ENCODE data around the gene CEL.

The CEL gene

DNA sequence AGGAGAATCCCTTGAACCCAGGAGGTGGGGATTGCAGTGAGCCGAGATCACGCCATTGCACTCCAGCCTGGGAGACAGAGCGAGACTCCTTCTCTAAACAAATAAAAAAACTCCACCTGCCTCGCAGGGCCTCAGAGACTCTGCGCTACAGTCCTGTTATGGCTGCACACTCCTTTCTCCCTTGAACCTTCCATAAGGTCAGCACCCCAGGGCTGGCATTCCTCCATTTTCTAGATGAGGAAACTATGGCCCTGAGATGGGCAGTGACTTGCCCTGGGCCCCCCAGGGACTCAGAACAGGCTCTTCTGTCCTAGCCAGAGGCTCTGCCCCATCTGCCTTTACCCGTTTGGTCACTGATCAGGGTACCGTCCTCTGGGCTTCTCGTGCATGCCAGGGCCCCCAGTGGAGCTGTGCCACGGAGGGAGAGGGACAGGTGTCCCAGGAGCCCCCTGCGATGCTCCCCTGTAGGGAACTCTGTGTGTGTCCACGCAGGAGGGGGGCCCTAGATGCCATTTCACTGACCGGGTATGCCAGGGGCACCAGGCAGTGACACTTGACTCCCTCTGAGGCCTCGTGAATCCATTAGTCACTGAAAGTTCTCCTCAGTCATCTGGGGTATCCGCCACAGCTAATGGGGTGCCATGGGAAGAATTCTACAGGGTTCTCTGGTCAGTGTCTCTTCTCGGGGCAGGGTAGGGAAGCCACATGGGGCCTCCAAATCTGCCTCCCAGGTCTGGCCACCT lies 43.1 kb downstream of the CEL start:
- no peak for DNase-seq (ENCODE audit: low read depth)

DNA sequence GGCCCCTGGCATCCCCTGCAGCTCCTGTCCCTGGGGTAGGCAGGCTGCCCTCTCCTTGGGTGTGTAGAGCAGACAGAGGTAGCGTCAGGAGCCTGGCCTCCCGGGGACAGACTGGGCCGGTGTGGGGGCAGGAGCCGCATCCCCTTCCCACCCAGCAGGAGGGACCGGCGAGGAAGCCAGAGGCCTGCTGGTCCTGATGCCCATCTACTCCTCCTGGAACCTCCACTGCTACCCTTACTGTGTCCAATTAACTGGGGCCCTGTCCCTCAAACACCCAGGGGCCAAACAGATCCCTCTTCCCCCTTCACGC lies 43.6 kb downstream of the CEL start:
- no peak for DNase-seq (ENCODE audit: low read depth)
- no peak overlapping the region for H3K4me3 ChIP-seq (ENCODE audit: low read depth, low read length)
- TF ChIP-seq, protein P1, sequence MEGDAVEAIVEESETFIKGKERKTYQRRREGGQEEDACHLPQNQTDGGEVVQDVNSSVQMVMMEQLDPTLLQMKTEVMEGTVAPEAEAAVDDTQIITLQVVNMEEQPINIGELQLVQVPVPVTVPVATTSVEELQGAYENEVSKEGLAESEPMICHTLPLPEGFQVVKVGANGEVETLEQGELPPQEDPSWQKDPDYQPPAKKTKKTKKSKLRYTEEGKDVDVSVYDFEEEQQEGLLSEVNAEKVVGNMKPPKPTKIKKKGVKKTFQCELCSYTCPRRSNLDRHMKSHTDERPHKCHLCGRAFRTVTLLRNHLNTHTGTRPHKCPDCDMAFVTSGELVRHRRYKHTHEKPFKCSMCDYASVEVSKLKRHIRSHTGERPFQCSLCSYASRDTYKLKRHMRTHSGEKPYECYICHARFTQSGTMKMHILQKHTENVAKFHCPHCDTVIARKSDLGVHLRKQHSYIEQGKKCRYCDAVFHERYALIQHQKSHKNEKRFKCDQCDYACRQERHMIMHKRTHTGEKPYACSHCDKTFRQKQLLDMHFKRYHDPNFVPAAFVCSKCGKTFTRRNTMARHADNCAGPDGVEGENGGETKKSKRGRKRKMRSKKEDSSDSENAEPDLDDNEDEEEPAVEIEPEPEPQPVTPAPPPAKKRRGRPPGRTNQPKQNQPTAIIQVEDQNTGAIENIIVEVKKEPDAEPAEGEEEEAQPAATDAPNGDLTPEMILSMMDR (IDR thresholded peaks at IDR 0.05; ENCODE audit: insufficient read depth, low read depth, low read length, missing control alignments), result no peak

More for the DNA sequence above, 43.1 kb downstream of the CEL start:
- H3K4me3 ChIP-seq (ENCODE audit: low read depth, low read length), result no peak overlapping the region
- TF ChIP-seq, protein P1 (IDR thresholded peaks at IDR 0.05; ENCODE audit: insufficient read depth, low read depth, low read length, missing control alignments), result no peak

DNA sequence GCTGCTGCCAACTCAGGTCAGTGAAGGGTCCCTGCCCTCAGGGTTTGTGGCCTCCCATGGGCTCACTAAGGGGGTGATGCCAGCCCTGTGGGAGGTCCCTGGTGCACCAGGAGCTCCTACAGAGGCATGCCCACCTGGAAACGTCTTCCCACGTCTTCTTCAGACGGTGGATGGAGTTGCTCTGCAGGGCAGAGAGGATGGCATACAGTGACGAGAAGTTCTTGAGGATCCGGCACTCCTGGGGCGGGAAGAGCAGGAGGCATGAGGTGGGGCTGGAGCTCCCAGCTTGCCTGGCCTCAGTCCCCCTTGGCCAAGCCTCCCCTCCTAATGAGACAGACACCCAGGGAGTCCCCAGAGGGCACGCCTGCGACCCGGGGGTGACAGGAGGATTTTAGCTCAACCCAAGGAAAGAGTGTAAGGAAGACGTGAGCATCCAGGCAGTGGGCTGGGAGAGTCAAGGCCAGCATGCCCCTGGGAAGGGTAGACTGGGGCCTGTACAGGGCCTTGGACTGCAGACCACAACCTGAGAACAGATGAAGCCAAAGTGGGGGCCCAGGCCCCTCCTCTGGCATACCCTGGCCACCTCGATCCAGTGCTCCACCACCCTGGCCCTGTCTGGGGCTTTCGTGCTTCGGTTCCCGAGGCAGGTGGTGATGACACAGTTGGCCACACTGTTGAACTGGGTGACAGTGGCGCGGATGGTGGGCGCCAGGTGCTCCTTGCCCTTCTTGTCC lies 44.9 kb downstream of the CEL start:
- DNase-seq (ENCODE audit: low read depth), result no peak
- TF ChIP-seq, protein P1 (IDR thresholded peaks at IDR 0.05; ENCODE audit: insufficient read depth, low read depth, low read length, missing control alignments), result no peak
- H3K4me3 ChIP-seq (ENCODE audit: low read depth, low read length), result no peak overlapping the region

DNA sequence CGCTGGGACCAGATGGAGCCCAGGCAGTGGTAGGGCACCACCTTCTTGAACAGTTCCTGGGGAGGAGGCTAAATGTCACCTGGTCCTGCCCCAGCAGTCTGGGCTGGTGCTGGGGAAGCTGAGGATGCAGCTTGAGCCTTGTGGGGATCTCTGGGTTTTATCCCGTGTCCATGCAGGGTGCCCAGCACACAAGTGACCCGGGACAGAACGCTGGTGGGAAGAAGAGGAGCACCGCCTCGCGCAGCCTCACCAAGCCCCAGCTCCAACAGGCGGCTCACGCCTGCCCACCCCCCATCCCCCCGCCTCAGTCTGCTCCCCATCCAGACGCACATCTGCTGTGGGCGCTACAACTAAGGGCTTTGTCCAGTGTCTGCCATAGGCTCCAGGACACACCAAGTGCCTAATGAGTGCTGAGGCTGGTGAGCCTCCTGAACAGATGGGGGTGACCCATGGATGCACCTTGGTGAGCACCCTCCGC lies 45.5 kb downstream of the CEL start:
- H3K4me3 ChIP-seq (ENCODE audit: low read depth, low read length), result no peak overlapping the region
- TF ChIP-seq, protein P1 (IDR thresholded peaks at IDR 0.05; ENCODE audit: insufficient read depth, low read depth, low read length, missing control alignments), result no peak
- DNase-seq (ENCODE audit: low read depth), result no peak

DNA sequence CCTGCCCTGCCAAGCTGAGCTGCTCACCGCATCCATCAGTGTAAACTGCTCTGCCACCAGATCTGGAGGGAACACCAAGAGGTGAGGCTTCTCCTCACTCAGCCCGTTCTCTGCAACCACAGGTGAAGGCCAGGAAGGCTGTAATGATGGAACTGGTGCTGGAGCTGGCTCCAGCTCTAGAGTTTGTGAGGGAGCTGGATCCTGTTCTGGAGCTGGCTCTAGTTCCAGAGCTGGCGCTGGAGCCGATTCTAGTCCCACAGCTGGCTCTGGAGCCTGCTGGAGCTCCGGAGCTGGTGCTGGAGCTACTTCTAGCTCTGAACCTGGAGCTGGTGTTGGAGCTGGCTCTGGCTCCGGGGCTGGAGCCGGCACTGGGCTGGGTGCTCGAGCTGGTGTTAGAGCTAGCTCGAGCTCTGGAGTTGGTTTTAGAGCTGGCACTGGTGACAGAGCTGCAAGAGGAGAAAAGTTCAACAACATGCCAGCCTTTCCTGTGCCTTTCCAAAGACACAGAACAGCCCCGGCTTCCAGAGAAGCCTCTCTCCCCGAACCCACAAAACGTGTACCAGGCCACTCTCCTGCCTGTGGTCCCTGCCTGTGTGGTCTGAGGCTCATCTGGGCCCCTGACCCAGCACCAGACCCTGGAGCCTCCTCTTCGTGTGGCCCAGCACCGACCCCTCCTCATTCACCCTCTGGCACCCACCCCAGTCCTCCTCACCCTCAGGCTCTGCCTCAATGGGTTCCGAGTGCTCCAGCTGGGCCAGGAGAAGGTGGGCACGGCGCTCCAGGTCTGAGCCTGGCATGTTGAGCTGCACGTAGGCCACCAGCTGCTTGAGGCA lies 46.4 kb downstream of the CEL start:
- DNase-seq (ENCODE audit: low read depth), result no peak
- H3K4me3 ChIP-seq (ENCODE audit: low read depth, low read length), result no peak overlapping the region
- TF ChIP-seq, protein P1 (IDR thresholded peaks at IDR 0.05; ENCODE audit: insufficient read depth, low read depth, low read length, missing control alignments), result no peak

DNA sequence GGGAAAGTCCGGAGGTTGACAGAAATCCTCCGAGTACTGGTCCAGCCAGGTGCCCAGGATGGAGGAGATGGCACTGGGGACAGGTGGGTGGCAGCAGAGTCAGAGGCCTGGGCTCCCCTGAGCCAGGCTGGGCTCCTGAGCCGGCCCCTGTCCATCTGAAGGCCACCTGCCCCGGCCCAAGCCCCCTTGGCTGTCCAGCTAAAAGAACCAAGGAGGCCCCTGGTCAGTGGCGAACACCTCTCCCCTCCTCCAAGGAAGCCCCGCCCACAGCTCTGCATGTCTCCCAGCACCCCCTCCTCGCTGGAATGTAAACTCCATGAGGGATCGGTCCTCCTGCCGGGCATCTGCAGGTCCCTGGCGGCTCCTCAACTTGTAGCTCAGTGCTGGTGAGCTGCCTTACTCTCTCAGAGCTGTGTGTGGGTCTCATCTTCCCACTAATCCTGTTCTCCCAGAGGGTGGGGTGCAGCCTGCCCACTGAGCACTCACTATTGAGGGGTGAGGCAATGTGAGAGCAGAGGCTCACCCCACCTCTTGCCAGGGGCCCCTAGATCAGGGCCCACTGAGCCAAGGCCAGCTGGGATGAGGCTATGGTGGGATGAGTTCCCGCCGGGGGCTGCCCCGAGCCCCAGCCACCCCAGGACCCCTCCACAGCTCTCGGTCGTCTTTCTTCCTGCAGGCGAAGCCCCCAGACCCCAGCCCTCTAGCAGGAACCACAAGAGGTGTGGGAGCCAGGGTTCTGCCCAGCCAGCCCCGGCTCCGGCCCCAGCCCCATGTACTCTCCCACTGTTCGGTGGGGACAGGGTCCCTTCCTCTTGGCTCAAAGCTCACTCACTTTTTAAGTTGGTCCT lies 47.2 kb downstream of the CEL start:
- TF ChIP-seq, protein P1 (IDR thresholded peaks at IDR 0.05; ENCODE audit: insufficient read depth, low read depth, low read length, missing control alignments), result no peak
- DNase-seq (ENCODE audit: low read depth), result no peak
- H3K4me3 ChIP-seq (ENCODE audit: low read depth, low read length), result no peak overlapping the region

Data from GM12865 (cell line).